ENCODE measurements around the gene DDX1.

Gene DDX1

DNA sequence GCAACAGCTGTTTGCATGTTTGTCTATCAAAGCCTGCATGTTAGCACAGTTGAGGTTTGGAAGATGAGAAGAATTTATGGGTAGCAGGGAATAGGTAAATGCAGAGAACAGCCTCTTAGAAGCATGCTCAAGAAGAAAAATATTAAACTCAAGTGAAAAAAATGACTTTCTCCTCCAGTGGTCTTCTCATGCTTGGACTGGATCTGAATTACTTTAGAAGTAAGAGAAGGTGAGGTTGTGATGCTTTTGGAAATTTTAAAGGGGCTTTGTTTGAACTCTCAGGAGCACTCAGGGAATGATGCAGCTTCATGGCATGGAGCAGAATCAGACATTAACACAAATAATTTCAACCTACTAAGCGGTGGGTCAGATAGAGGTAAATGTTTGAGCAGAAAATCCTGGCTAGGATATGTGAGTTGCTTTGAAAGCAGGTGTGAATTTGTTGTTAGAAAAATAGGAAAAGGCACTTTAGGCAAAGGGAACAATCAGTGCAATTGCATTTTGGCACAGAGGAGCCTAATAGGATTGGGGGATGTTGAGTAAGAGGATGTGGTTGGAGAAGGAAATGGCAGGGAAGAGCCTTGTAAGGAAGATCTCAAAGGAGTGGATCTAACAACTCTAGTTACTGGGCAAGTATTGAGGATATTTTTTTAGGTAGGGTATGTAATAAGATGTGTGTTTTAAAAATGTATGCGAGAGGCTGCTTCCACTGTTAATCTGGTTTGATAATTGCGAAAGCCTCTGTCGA is 76.3 kb downstream of the DDX1 start:
- TF ChIP-seq, protein P1, sequence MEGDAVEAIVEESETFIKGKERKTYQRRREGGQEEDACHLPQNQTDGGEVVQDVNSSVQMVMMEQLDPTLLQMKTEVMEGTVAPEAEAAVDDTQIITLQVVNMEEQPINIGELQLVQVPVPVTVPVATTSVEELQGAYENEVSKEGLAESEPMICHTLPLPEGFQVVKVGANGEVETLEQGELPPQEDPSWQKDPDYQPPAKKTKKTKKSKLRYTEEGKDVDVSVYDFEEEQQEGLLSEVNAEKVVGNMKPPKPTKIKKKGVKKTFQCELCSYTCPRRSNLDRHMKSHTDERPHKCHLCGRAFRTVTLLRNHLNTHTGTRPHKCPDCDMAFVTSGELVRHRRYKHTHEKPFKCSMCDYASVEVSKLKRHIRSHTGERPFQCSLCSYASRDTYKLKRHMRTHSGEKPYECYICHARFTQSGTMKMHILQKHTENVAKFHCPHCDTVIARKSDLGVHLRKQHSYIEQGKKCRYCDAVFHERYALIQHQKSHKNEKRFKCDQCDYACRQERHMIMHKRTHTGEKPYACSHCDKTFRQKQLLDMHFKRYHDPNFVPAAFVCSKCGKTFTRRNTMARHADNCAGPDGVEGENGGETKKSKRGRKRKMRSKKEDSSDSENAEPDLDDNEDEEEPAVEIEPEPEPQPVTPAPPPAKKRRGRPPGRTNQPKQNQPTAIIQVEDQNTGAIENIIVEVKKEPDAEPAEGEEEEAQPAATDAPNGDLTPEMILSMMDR (IDR thresholded peaks at IDR 0.05; ENCODE audit: low read depth, low read length) = no peak
- no peak overlapping the region for H3K4me3 ChIP-seq (ENCODE audit: low read depth, low read length)
- DNase-seq (ENCODE audit: low read depth) = no peak

DNA sequence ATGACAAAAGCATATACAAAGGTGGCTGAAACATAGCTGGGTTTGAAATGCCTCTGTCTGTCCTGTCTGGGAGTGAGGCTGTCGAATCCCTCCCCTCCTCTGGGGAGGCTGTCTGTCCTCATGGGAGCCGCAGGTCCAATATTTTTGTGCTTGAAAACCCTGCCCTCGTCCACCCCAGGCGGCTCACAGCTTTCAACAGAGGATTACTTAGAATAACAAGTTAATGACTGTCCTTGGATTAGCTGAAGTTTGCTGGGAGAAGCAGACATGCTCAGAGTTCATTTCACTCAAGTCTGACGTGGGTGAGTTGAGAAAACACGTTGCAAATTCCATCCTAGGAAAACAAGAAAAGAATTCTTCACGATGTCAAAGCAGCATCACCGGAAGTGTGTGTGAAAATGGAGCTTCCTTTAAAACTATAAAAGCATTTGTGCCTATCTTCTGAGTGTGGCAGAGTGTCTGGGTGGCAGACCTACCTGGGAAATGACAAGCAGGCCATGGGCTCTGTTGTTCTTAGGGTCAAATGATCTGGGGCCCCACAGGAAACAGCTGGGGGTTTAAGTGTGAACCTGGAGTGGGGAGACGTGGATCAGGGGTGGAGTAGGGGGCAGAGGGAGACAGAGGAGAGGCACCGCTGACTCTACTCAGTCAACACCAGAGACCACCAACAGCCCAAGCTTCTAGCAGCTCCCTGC is 77.1 kb downstream of the DDX1 start:
- no peak for DNase-seq (ENCODE audit: low read depth)
- no peak overlapping the region for H3K4me3 ChIP-seq (ENCODE audit: low read depth, low read length)
- TF ChIP-seq MYC (IDR thresholded peaks at IDR 0.05; ENCODE audit: low read depth, low read length) = no peak
- TF ChIP-seq, protein P2, sequence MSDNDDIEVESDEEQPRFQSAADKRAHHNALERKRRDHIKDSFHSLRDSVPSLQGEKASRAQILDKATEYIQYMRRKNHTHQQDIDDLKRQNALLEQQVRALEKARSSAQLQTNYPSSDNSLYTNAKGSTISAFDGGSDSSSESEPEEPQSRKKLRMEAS (IDR thresholded peaks at IDR 0.05; ENCODE audit: low read depth, low read length) = no peak

DNA sequence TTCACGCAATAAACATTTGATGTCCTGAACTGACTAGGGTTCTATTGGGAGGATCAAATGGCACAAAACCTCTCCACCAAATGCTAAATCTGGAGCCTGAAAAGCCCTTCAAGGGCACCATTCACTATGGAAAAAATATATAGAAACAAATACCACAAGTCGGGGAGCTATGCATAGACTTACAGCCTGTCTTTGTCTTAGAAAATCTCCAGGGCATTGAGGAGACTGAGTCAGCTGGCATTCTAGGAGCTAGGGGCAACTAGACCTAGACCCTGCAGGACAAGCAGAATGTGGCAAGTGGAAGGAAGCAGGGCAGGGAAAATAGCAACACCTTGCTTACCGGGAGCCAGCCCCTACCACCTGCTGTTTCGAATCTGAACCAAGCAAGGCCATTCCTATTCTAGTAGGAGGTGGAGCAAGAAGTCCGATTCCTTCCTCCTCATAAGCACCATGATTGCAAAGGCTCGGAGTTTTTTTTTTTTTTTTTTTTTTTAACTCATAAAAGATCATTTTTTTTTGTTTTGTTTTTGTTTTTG is 77.8 kb downstream of the DDX1 start:
- H3K4me3 ChIP-seq (ENCODE audit: low read depth, low read length) = no peak overlapping the region
- DNase-seq (ENCODE audit: low read depth) = no peak
- TF ChIP-seq MYC (IDR thresholded peaks at IDR 0.05; ENCODE audit: low read depth, low read length) = no peak
- TF ChIP-seq, protein P2 (IDR thresholded peaks at IDR 0.05; ENCODE audit: low read depth, low read length) = no peak
- TF ChIP-seq, protein P1 (IDR thresholded peaks at IDR 0.05; ENCODE audit: low read depth, low read length) = no peak
- no peak for TF ChIP-seq POLR2A (IDR thresholded peaks at IDR 0.05; ENCODE audit: extremely low read depth, insufficient read length)

GRCh38 chr2:15670469-15670868 is 78.8 kb downstream of the DDX1 start:
- no peak overlapping the region for H3K4me3 ChIP-seq (ENCODE audit: low read depth, low read length)
- TF ChIP-seq, protein P1 (IDR thresholded peaks at IDR 0.05; ENCODE audit: low read depth, low read length) = no peak
- TF ChIP-seq, protein P2 (IDR thresholded peaks at IDR 0.05; ENCODE audit: low read depth, low read length) = no peak
- TF ChIP-seq POLR2A (IDR thresholded peaks at IDR 0.05; ENCODE audit: extremely low read depth, insufficient read length) (no peak), MYC (IDR thresholded peaks at IDR 0.05; ENCODE audit: low read depth, low read length) (no peak)
- no peak for DNase-seq (ENCODE audit: low read depth)

DNA sequence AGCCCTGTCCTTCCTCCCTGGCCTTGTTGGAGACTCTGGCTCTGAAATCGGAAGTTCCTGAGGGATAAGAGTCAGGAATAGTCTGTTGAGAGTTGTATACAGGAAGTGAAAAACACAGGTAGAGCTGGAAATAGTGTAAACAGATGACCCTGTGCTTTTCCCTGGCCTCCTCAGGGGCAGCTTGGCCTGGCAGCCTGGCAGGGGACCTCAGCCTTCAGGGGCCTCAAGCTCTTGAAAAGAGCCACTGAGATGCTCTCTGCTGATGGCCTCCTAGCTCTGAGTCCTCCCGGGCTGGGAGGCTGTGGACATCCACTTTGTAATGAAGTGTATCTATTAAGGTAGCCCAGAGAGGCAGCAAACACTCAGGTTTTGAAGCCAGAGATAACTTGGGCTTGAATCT is 79.3 kb downstream of the DDX1 start:
- DNase-seq (ENCODE audit: low read depth) = no peak
- no peak overlapping the region for H3K4me3 ChIP-seq (ENCODE audit: low read depth, low read length)
- TF ChIP-seq MYC (IDR thresholded peaks at IDR 0.05; ENCODE audit: low read depth, low read length) (no peak), POLR2A (IDR thresholded peaks at IDR 0.05; ENCODE audit: extremely low read depth, insufficient read length) (no peak)
- TF ChIP-seq, protein P2 (IDR thresholded peaks at IDR 0.05; ENCODE audit: low read depth, low read length) = no peak
- TF ChIP-seq, protein P1 (IDR thresholded peaks at IDR 0.05; ENCODE audit: low read depth, low read length) = no peak

DNA sequence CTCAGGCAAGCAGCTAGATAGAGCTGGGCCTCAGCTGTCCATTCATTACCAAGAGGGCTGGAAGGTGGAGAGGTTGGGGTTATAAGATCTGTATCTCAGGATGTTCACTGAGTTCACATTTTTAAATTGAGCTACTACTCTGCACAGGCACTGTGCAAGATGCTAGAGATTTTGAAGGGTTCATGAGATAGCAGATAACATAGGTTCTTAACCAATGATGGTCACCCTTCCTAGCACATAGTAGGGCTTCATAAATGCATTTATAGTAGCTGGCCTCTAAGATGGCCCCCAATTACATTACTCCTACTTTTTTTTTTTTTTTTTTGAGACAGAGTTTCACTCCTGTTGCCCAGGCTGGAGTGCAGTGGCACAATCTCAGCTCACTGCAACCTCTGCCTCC is 79.7 kb downstream of the DDX1 start:
- no peak for DNase-seq (ENCODE audit: low read depth)
- H3K4me3 ChIP-seq (ENCODE audit: low read depth, low read length) = no peak overlapping the region
- TF ChIP-seq, protein P2 (IDR thresholded peaks at IDR 0.05; ENCODE audit: low read depth, low read length) = no peak
- TF ChIP-seq MYC (IDR thresholded peaks at IDR 0.05; ENCODE audit: low read depth, low read length) (no peak), POLR2A (IDR thresholded peaks at IDR 0.05; ENCODE audit: extremely low read depth, insufficient read length) (no peak)
- TF ChIP-seq, protein P1 (IDR thresholded peaks at IDR 0.05; ENCODE audit: low read depth, low read length) = no peak
